DOHH2 (cell line): ENCODE results near the gene ARL8A.

Experiments
- H3F3A ChIP-seq: fragments of 200-600 bp; sonication (generic), shearing (Covaris generic); 2 replicates; pipeline ENCODE4 v1.6.0; 2016; ENCODE audit warnings: antibody characterized with exemption, mild to moderate bottlenecking; ENCODE audit not compliant: control insufficient read depth, insufficient read depth
- H3K27ac ChIP-seq: fragments of 200-600 bp; sonication (generic); 2 replicates; pipeline ENCODE4 v1.5.1; 2014; ENCODE audit warnings: low read depth, mild to moderate bottlenecking, low read length, moderate library complexity
- H3K27me3 ChIP-seq: fragments of 200-600 bp; sonication (generic); 2 replicates; pipeline ENCODE4 v1.6.1; 2014; ENCODE audit warnings: mild to moderate bottlenecking, low read length, mixed read lengths; ENCODE audit not compliant: control insufficient read depth
- H3K36me3 ChIP-seq: fragments of 200-600 bp; sonication (generic); 2 replicates; pipeline ENCODE4 v1.6.1; 2014; ENCODE audit warnings: mild to moderate bottlenecking, low read length, moderate library complexity, mixed read lengths; ENCODE audit not compliant: control insufficient read depth
- H3K4me1 ChIP-seq: fragments of 200-600 bp; sonication (generic); 2 replicates; pipeline ENCODE4 v1.6.1; 2014; ENCODE audit warnings: mild to moderate bottlenecking, low read length, mixed read lengths; ENCODE audit not compliant: control insufficient read depth
- H3K4me2 ChIP-seq: fragments of 200-600 bp; sonication (generic); 2 replicates; pipeline ENCODE4 v1.6.0; 2014; ENCODE audit warnings: mild to moderate bottlenecking, low read length, moderate library complexity
- H3K4me3 ChIP-seq: fragments of 200-600 bp; sonication (generic); 2 replicates; pipeline ENCODE4 v1.5.1; 2014; ENCODE audit warnings: mild to moderate bottlenecking, low read length, mixed read lengths
- H3K79me2 ChIP-seq: fragments of 200-600 bp; sonication (generic); 2 replicates; pipeline ENCODE4 v1.6.1; 2014; ENCODE audit warnings: mild to moderate bottlenecking, low read length, mixed read lengths; ENCODE audit not compliant: control insufficient read depth
- H3K9me2 ChIP-seq: fragments of 200-600 bp; sonication (generic); replicated peaks from 2 replicates; pipeline ENCODE4 v1.6.1; 2014; ENCODE audit warnings: mild to moderate bottlenecking, low read length, mixed read lengths; ENCODE audit not compliant: control insufficient read depth
- H3K9me3 ChIP-seq: fragments of 200-600 bp; sonication (generic); 2 replicates; pipeline ENCODE4 v1.6.1; 2014; ENCODE audit warnings: antibody characterized with exemption, low read length, mixed read lengths; ENCODE audit not compliant: control insufficient read depth, insufficient read depth
- H4K20me1 ChIP-seq: fragments of 200-600 bp; sonication (generic); 2 replicates; pipeline ENCODE4 v1.6.0; 2014; ENCODE audit warnings: low read depth, mild to moderate bottlenecking, antibody characterized with exemption, low read length, moderate library complexity; ENCODE audit not compliant: control insufficient read depth, insufficient read depth
- CTCF ChIP-seq: fragments of 200-600 bp; sonication (generic); IDR thresholded peaks from one replicate; pipeline ENCODE4 v1.5.1; 2014; ENCODE audit warnings: antibody characterized with exemption, mild to moderate bottlenecking, low read depth, low read length; ENCODE audit not compliant: poor library complexity, severe bottlenecking
- EZH2phosphoT487 ChIP-seq: fragments of 200-600 bp; sonication (generic); IDR thresholded peaks from 2 replicates; pipeline ENCODE4 v1.6.1; 2017; ENCODE audit warnings: borderline replicate concordance, mild to moderate bottlenecking, antibody characterized with exemption, low read length, moderate library complexity, mixed read lengths

Gene ARL8A

DNA sequence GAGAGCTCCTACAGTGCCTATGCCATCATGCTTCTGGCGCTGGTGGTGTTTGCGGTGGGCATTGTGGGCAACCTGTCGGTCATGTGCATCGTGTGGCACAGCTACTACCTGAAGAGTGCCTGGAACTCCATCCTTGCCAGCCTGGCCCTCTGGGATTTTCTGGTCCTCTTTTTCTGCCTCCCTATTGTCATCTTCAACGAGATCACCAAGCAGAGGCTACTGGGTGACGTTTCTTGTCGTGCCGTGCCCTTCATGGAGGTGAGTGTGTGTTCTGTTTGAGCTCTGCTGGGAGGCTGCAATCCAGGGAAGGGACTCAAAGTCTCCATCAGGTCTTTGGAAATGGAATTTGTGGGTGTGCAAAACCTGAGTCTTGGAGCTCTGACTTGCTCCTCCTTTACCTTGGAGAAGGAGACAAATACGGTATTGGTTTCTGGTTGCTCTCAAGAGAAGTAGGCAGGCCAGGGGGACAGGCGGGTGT is 21.2 kb downstream of the ARL8A start:
- Histone ChIP-seq H3K4me1 (no peaks in the 10 kb centered on the region), H3K79me2 (no peaks in the 10 kb centered on the region), H3K9me3 (no peaks in the 10 kb centered on the region), H3K36me3 (no peaks in the 10 kb centered on the region), H3K4me2 (no peak overlapping the region), H3K9me2 (no peaks in the 10 kb centered on the region), H3K27ac (no peak overlapping the region), H4K20me1 (no peaks in the 10 kb centered on the region), H3K27me3 (peaks cover 18% of the 10 kb centered on the region), H3F3A (no peaks in the 10 kb centered on the region), H3K4me3 (no peak overlapping the region)
- no peak for TF ChIP-seq CTCF
- no peak for TF ChIP-seq EZH2phosphoT487

DNA sequence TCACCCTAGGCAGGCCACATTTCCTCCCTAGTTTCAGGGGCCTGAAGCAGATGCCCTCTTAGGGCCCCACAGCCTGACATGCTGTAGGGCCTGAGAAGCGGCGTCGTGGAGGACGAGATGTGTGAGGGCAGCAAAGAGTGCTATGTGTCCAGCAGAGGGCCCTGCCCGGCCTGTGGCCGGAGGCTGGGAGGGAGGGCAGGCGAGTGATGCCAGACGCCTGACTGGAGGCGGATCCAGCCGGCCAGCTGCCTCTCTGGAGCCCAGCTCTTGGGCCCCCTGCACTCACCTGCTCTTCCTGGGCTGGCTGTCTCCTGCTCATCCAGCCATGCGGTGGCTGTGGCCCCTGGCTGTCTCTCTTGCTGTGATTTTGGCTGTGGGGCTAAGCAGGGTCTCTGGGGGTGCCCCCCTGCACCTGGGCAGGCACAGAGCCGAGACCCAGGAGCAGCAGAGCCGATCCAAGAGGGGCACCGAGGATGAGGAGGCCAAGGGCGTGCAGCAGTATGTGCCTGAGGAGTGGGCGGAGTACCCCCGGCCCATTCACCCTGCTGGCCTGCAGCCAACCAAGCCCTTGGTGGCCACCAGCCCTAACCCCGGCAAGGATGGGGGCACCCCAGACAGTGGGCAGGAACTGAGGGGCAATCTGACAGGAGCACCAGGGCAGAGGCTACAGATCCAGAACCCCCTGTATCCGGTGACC is 21.8 kb downstream of the ARL8A start, which contains the start of gene GPR37L1:
GPR37L1 (plus strand) TSS at position 279 of the 697 bp plus-strand sequence; CDS start at position 326, 47 bp downstream.
- Histone ChIP-seq H3K27me3 (peaks cover 18% of the 10 kb centered on the region), H3K36me3 (no peaks in the 10 kb centered on the region), H3K4me2 (no peak within 1 kb of the TSS), H3K4me3 (no peak within 1 kb of the TSS), H4K20me1 (no peaks in the 10 kb centered on the region), H3K9me3 (no peaks in the 10 kb centered on the region), H3K27ac (no peak within 1 kb of the TSS), H3K79me2 (no peaks in the 10 kb centered on the region), H3K4me1 (no peaks in the 10 kb centered on the region), H3F3A (no peaks in the 10 kb centered on the region), H3K9me2 (no peaks in the 10 kb centered on the region)
- TF ChIP-seq CTCF (no peak), EZH2phosphoT487 (no peak)

- TF ChIP-seq CTCF (no peak), EZH2phosphoT487 (no peak)
- Histone ChIP-seq H3K27me3 (peaks cover 15% of the 10 kb centered on the region), H3K4me1 (no peaks in the 10 kb centered on the region), H3K4me3 (no peak overlapping the region), H3K27ac (no peak overlapping the region), H3K9me3 (no peaks in the 10 kb centered on the region), H3K4me2 (no peak overlapping the region), H3K36me3 (no peaks in the 10 kb centered on the region), H4K20me1 (no peaks in the 10 kb centered on the region), H3K79me2 (no peaks in the 10 kb centered on the region), H3F3A (no peaks in the 10 kb centered on the region), H3K9me2 (no peaks in the 10 kb centered on the region)
Measured at GRCh38 chr1:202121006-202121405, 23.5 kb downstream of the ARL8A start.
